ENCODE results near the gene PHLPP1.

DNA sequence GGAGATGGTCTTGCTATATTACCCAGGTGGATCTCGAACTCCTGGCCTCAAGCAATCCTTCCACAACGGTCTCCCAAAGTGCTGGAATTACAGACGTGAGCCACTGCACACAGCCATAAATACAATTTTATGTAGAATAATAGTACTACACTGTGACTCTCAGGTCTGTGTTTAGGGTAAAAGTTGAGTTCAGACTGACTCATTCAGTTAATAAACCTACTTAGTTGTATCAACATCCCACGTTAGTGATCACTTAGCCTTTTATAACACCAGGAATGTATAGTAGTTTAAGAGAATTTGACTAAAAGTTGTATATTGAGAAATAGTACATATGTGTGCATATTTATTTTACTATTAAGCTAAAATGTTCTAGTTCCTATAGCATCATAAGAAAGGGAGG lies 237.5 kb downstream of the PHLPP1 start:
- TF ChIP-seq, protein P1, sequence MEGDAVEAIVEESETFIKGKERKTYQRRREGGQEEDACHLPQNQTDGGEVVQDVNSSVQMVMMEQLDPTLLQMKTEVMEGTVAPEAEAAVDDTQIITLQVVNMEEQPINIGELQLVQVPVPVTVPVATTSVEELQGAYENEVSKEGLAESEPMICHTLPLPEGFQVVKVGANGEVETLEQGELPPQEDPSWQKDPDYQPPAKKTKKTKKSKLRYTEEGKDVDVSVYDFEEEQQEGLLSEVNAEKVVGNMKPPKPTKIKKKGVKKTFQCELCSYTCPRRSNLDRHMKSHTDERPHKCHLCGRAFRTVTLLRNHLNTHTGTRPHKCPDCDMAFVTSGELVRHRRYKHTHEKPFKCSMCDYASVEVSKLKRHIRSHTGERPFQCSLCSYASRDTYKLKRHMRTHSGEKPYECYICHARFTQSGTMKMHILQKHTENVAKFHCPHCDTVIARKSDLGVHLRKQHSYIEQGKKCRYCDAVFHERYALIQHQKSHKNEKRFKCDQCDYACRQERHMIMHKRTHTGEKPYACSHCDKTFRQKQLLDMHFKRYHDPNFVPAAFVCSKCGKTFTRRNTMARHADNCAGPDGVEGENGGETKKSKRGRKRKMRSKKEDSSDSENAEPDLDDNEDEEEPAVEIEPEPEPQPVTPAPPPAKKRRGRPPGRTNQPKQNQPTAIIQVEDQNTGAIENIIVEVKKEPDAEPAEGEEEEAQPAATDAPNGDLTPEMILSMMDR (IDR thresholded peaks at IDR 0.05; ENCODE audit: insufficient read depth, low read depth, low read length), result no peak
- TF ChIP-seq EZH2 (IDR thresholded peaks at IDR 0.05; ENCODE audit: insufficient read depth, low read length), result no peak

All from astrocyte (in vitro differentiated cells and primary cell).